ENCODE data around the gene TLCD4. TPM values are rescaled to one million over a fixed set of nuclear protein-coding genes. Genes with fewer than 3 reads are reported as not detected.

The TLCD4 gene
- total and polyA plus RNA-seq, 2 of the 13 experiments (the other 11 are each of a cell fraction or from before 2014, with no cell fraction given) = 4.7 to 14.5 TPM

DNA sequence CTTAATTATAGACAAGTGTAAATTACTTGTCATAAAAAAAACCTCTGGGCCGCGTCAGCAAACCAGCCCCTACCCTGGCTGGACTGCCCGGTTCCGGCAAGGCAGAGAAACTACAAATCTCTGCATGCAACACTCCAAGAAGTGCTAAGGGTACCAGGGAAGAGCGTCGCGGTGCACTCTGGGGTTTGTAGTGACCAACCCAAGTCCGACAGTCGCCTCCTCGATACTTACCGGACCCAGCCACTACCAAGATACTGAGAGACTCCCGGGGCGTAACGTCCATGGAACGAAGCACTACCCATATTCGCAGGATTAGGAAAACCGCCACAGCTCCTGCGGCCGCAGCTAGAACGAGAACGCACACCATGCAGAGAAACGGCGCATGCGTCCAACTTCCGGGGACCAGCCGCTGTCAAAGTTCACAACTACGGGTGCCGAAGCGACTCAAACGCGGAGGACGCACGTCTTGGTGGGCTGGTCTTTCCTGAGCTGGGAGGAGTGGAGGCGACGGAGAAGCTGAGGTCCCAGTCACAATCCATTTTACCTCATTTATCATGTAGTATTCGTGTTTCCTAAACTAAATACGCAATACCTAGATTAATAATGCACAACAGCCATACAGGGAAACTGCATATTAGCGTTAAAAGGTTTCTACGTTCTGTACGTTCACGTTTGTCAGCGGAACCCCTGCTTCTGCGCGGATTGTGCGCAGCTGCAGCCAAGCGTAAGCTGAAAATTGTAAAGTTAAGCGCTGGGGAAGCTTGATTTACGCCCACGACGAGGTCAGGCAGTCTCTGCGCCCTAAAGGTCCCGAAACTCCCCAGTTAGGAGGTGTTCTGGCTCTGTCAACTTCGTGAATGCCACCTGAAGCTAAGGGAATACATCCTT is 44.4 kb upstream of the TLCD4 start, which contains the start of gene ALG14 (continued):
- TF ChIP-seq ZNF724P (CRISPR knock-in tag; IDR thresholded peaks at IDR 0.05; ENCODE audit: borderline replicate concordance) (no peak), MLXIP (CRISPR knock-in tag; IDR thresholded peaks at IDR 0.05; ENCODE audit: borderline replicate concordance) (0 out of 2 replicates have a peak, but pooled peaks have one; percentile 25), POLR2A (IDR thresholded peaks at IDR 0.05; ENCODE audit: insufficient read depth in 1 of 2, low read depth in 2 of 2, low read length in 2 of 2) (peak; percentile 61 to 80), ZNF543 (CRISPR knock-in tag; IDR thresholded peaks at IDR 0.05) (peak; percentile 46; the same call in 1 of the 2 replicates), NRL (CRISPR knock-in tag; IDR thresholded peaks at IDR 0.05; ENCODE audit: borderline replicate concordance) (peak; percentile 60; the same call in 1 of the 2 replicates), ZNF124 (CRISPR knock-in tag; IDR thresholded peaks at IDR 0.05) (no peak), MXI1 (IDR thresholded peaks at IDR 0.05; ENCODE audit: borderline replicate concordance, low read depth, low read length) (peak; percentile 79; the same call in 1 of the 3 replicates), ZBTB7B (CRISPR knock-in tag; IDR thresholded peaks at IDR 0.05) (0 out of 2 replicates have a peak, but pooled peaks have one; percentile 84), ZNF570 (CRISPR knock-in tag; IDR thresholded peaks at IDR 0.05; ENCODE audit: borderline replicate concordance) (no peak), ZNF17 (CRISPR knock-in tag; IDR thresholded peaks at IDR 0.05) (no peak), BCL6 (CRISPR knock-in tag; IDR thresholded peaks at IDR 0.05) (0 out of 2 replicates have a peak, but pooled peaks have one; percentile 14), LCORL (IDR thresholded peaks at IDR 0.05) (no peak), LCORL (CRISPR knock-in tag; IDR thresholded peaks at IDR 0.05) (0 out of 2 replicates have a peak, but pooled peaks have one; percentile 29), SALL1 (CRISPR knock-in tag; IDR thresholded peaks at IDR 0.05) (peak; percentile 85), JUND (CRISPR knock-in tag; IDR thresholded peaks at IDR 0.05) (no peak; the same call in 1 of the 2 replicates), ZNF12 (CRISPR knock-in tag; IDR thresholded peaks at IDR 0.05) (peak; percentile 11; the same call in 1 of the 2 replicates), GTF3A (CRISPR knock-in tag; conservative IDR thresholded peaks at IDR 0.05) (no peak), ZNF629 (CRISPR knock-in tag; conservative IDR thresholded peaks at IDR 0.05) (no peak), ZNF639 (CRISPR knock-in tag; conservative IDR thresholded peaks at IDR 0.05) (no peak), ZNF530 (CRISPR knock-in tag; IDR thresholded peaks at IDR 0.05; ENCODE audit: low read depth) (no peak), ZNF749 (CRISPR knock-in tag; IDR thresholded peaks at IDR 0.05; ENCODE audit: borderline replicate concordance) (0 out of 2 replicates have a peak, but pooled peaks have one; percentile 7), JARID2 (CRISPR knock-in tag; IDR thresholded peaks at IDR 0.05; ENCODE audit: insufficient replicate concordance) (peak; percentile 17), SATB2 (CRISPR knock-in tag; IDR thresholded peaks at IDR 0.05) (no peak)
- TF ChIP-seq, protein P1, sequence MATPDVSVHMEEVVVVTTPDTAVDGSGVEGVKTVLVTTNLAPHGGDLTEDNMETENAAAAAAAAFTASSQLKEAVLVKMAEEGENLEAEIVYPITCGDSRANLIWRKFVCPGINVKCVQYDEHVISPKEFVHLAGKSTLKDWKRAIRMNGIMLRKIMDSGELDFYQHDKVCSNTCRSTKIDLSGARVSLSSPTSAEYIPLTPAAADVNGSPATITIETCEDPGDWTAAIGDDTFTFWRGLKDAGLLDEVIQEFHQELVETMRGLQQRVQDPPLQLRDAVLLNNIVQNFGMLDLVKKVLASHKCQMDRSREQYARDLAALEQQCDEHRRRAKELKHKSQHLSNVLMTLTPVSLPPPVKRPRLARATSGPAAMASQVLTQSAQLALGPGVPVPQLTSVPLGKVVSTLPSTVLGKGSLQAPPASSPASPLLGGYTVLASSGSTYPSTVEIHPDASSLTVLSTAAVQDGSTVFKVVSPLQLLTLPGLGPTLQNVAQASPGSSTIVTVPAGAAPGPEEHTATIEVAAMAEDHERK (CRISPR knock-in tag; IDR thresholded peaks at IDR 0.05; ENCODE audit: low read depth) = peak; percentile 40; the same call in 1 of the 2 replicates
